ENCODE results near the gene ZNF804A. TPM values are rescaled to one million over a fixed set of nuclear protein-coding genes. Genes with fewer than 3 reads are reported as not detected.
"Not testable (repeated sequence)": the region's sequence is repeated elsewhere in the genome, so short reads cannot be mapped to it uniquely, and the experiment has no call there.

ZNF804A gene
- total RNA-seq, 1 donor from 2014 or later, result not detected

DNA sequence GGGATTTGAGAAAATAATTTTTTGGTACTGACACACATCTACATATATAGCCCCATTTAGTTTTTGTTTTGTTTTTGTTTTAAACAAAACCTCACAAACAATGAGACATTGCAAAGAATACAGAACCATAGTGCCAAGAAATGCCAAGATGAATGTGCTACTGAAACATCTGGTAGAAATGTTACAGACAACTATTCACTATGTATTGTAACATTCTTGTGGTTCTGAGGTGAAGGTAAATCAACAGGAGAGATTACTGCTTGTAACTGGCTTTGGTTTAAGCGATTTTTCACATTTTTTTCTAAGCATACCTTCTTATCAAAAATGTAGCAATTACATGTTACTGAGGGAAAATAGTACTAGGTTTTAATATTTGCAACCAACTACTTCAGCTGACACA lies 281.3 kb downstream of the ZNF804A start:
- H3K4me1 Mint-ChIP-seq (ENCODE audit: unreplicated experiment), result no peaks in the 10 kb centered on the region

DNA sequence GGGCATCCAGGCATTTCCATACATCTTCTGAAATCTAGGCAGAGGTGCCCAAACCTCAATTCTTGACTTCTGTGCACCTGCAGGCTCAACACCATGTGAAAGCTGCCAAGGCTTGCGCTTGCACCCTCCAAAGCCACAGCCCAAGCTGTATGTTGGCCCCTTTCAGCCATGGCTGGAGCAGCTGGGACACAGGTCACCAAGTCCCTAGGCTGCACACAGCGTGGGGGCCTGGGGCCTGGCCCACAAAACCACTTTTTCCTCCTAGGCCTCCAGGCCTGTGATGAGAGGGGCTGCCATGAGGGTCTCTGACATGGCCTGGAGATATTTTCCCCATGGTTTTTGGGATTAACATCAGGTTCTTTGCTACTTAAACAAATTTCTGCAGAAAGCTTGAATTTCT lies 288.3 kb downstream of the ZNF804A start:
- H3K9me3 Mint-ChIP-seq (ENCODE audit: unreplicated experiment), result peaks cover 14% of the 10 kb centered on the region
- H3K4me1 Mint-ChIP-seq (ENCODE audit: unreplicated experiment); H3K4me3 Mint-ChIP-seq (ENCODE audit: unreplicated experiment); H3K27ac Mint-ChIP-seq (ENCODE audit: unreplicated experiment); H3K36me3 Mint-ChIP-seq (ENCODE audit: unreplicated experiment); H3K27me3 Mint-ChIP-seq (ENCODE audit: unreplicated experiment); DNase-seq (ENCODE audit: extremely low spot score, unreplicated experiment): not testable (repeated sequence)

More for the DNA sequence above, 281.3 kb downstream of the ZNF804A start:
- peaks cover 5% of the 10 kb centered on the region for H3K9me3 Mint-ChIP-seq (ENCODE audit: unreplicated experiment)
- no peak overlapping the region for H3K27ac Mint-ChIP-seq (ENCODE audit: unreplicated experiment)
- no peak for DNase-seq (ENCODE audit: extremely low spot score, unreplicated experiment)
- no peak overlapping the region for H3K4me3 Mint-ChIP-seq (ENCODE audit: unreplicated experiment)
- TF ChIP-seq, protein P1, sequence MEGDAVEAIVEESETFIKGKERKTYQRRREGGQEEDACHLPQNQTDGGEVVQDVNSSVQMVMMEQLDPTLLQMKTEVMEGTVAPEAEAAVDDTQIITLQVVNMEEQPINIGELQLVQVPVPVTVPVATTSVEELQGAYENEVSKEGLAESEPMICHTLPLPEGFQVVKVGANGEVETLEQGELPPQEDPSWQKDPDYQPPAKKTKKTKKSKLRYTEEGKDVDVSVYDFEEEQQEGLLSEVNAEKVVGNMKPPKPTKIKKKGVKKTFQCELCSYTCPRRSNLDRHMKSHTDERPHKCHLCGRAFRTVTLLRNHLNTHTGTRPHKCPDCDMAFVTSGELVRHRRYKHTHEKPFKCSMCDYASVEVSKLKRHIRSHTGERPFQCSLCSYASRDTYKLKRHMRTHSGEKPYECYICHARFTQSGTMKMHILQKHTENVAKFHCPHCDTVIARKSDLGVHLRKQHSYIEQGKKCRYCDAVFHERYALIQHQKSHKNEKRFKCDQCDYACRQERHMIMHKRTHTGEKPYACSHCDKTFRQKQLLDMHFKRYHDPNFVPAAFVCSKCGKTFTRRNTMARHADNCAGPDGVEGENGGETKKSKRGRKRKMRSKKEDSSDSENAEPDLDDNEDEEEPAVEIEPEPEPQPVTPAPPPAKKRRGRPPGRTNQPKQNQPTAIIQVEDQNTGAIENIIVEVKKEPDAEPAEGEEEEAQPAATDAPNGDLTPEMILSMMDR (IDR thresholded peaks at IDR 0.05), result no peak
- no peaks in the 10 kb centered on the region for H3K27me3 Mint-ChIP-seq (ENCODE audit: unreplicated experiment)
- no peaks in the 10 kb centered on the region for H3K36me3 Mint-ChIP-seq (ENCODE audit: unreplicated experiment)

DNA sequence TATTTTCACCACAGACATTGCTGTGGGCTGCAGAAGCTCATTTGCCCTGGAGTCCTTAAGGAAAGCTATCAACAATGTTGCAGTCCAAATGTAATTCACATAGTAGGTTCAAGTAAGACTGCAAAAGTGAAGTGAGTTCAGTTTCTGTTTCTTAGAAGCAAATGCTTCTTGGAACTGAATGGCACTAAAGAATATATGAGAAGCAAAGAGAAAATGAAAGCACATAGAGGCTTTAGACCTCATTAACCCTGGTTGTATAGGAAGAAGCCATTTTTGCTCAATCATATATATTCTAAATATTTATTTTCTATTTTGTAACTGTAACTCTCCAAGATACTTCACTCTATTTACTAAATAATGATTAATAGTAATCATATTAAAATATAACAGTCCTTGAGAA lies 292.0 kb downstream of the ZNF804A start:
- no peaks in the 10 kb centered on the region for H3K4me1 Mint-ChIP-seq (ENCODE audit: unreplicated experiment)
- DNase-seq (ENCODE audit: extremely low spot score, unreplicated experiment), result no peak
- H3K36me3 Mint-ChIP-seq (ENCODE audit: unreplicated experiment), result no peaks in the 10 kb centered on the region
- no peaks in the 10 kb centered on the region for H3K27me3 Mint-ChIP-seq (ENCODE audit: unreplicated experiment)
- no peak overlapping the region for H3K4me3 Mint-ChIP-seq (ENCODE audit: unreplicated experiment)
- peaks cover 8% of the 10 kb centered on the region for H3K9me3 Mint-ChIP-seq (ENCODE audit: unreplicated experiment)
- TF ChIP-seq, protein P1 (IDR thresholded peaks at IDR 0.05), result no peak
- no peak overlapping the region for H3K27ac Mint-ChIP-seq (ENCODE audit: unreplicated experiment)

DNA sequence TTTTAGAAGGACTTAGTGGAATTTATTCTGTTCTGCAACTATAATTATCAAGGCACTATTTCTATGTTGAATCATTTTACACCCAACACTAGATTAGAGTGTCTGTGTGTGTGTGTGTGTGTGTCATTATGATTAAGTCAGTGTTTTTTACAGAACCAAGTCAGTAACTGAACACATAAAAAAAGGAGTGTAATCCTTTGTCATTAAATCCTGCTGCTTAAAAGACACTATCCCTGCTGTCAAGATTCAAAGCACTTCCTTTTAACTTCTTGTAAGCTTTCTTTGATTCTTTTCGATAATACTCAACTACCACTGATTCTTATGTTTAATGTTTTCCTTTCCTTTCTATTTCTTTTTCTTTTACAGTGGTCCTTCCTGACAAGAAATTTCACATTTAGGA lies 306.7 kb downstream of the ZNF804A start:
- TF ChIP-seq, protein P1 (IDR thresholded peaks at IDR 0.05), result no peak
- Mint-ChIP-seq H3K36me3 (ENCODE audit: unreplicated experiment) (no peaks in the 10 kb centered on the region), H3K9me3 (ENCODE audit: unreplicated experiment) (no peaks in the 10 kb centered on the region), H3K4me1 (ENCODE audit: unreplicated experiment) (no peaks in the 10 kb centered on the region), H3K27ac (ENCODE audit: unreplicated experiment) (no peak overlapping the region), H3K27me3 (ENCODE audit: unreplicated experiment) (no peaks in the 10 kb centered on the region), H3K4me3 (ENCODE audit: unreplicated experiment) (no peak overlapping the region)
- DNase-seq (ENCODE audit: extremely low spot score, unreplicated experiment), result no peak

DNA sequence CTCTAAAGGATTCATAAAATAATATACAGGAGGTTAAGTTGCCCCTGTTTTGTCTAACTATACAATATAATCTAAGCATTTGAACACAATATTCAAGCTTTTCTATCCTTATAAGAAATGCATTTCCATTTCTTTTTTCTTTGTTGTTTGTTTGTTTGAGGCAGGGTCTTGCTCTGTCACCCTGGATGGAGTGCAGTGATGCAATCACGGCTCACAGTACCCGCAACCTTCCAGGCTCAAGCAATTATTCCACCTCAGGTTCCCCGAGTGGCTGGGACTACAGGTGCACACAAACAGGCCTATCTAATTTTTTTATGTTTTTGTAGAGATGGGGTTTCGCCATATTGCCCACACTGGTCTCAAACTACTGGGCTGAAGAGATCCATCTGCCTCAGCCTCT lies 307.8 kb downstream of the ZNF804A start:
- no peaks in the 10 kb centered on the region for H3K4me1 Mint-ChIP-seq (ENCODE audit: unreplicated experiment)
- no peaks in the 10 kb centered on the region for H3K36me3 Mint-ChIP-seq (ENCODE audit: unreplicated experiment)
- TF ChIP-seq, protein P1 (IDR thresholded peaks at IDR 0.05), result no peak
- no peaks in the 10 kb centered on the region for H3K27me3 Mint-ChIP-seq (ENCODE audit: unreplicated experiment)
- H3K9me3 Mint-ChIP-seq (ENCODE audit: unreplicated experiment), result no peaks in the 10 kb centered on the region
- H3K27ac Mint-ChIP-seq (ENCODE audit: unreplicated experiment), result no peak overlapping the region
- DNase-seq (ENCODE audit: extremely low spot score, unreplicated experiment), result no peak
- no peak overlapping the region for H3K4me3 Mint-ChIP-seq (ENCODE audit: unreplicated experiment)

DNA sequence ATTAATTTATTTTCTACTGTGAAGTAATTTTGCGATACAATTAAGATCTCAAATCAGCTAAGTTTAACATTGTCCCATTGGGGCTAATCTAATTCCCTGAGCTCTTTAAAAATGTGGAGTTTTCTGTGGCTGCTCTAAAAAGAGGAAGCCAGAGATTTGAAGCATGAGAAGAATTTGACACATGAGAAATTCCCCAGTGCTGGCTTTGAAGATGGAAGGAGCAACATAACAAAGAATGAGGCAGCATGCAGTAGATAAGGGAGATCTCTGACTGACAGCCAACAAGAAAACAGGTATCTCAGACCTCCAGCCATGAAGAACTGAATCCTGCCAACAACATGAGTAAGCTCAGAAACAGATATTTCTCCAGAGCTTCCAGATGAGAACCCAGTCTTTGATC lies 308.4 kb downstream of the ZNF804A start:
- Mint-ChIP-seq H3K27ac (ENCODE audit: unreplicated experiment) (no peak overlapping the region), H3K4me3 (ENCODE audit: unreplicated experiment) (no peak overlapping the region), H3K36me3 (ENCODE audit: unreplicated experiment) (no peaks in the 10 kb centered on the region), H3K4me1 (ENCODE audit: unreplicated experiment) (no peaks in the 10 kb centered on the region), H3K9me3 (ENCODE audit: unreplicated experiment) (no peaks in the 10 kb centered on the region), H3K27me3 (ENCODE audit: unreplicated experiment) (no peaks in the 10 kb centered on the region)
- TF ChIP-seq, protein P1 (IDR thresholded peaks at IDR 0.05), result no peak
- no peak for DNase-seq (ENCODE audit: extremely low spot score, unreplicated experiment)

Data from osteocyte (in vitro differentiated cells).